GM06990 (cell line): Measurements from ENCODE around the gene ETV6.
A peak's percentile ranks its signal among the peaks of the same experiment; 100 is the strongest.

ENCODE experiments used
- DNase-seq: peaks from one replicate; pipeline ENCODE4 v3.0.0-alpha.2; 2011; ENCODE audit not compliant: insufficient read length; ENCODE audit errors: extremely low read depth
- H3K27me3 ChIP-seq: replicated peaks from 2 replicates; pipeline ENCODE4 v1.6.0; 2011; ENCODE audit warnings: low read length; ENCODE audit not compliant: control insufficient read depth, insufficient read depth
- H3K36me3 ChIP-seq: 2 replicates; pipeline ENCODE4 v1.5.1; 2011; ENCODE audit warnings: low read length; ENCODE audit not compliant: control insufficient read depth, insufficient read depth
- H3K4me3 ChIP-seq: replicated peaks from 2 replicates; pipeline ENCODE4 v1.5.1; 2011; ENCODE audit warnings: low read depth, mild to moderate bottlenecking, control low read depth, low read length
- CTCF ChIP-seq: IDR thresholded peaks from 2 replicates; pipeline ENCODE4 v1.5.1; 2011; ENCODE audit warnings: low read length, control low read depth, mild to moderate bottlenecking, inconsistent platforms; ENCODE audit not compliant: insufficient read depth, poor library complexity, severe bottlenecking

Gene ETV6

GRCh38 chr12:11649413-11650285 lies at the start of gene ETV6:
Gene ETV6 (plus strand): TSS chr12:11649674. CDS start chr12:11650128, 454 bp downstream.
- H3K27me3 ChIP-seq: no peaks in the 10 kb centered on the region
- peak within 1 kb of the TSS; percentile 75 for H3K4me3 ChIP-seq
- H3K36me3 ChIP-seq: no peaks in the 10 kb centered on the region
- no peak for TF ChIP-seq CTCF
- peak; percentile 87 for DNase-seq

DNA sequence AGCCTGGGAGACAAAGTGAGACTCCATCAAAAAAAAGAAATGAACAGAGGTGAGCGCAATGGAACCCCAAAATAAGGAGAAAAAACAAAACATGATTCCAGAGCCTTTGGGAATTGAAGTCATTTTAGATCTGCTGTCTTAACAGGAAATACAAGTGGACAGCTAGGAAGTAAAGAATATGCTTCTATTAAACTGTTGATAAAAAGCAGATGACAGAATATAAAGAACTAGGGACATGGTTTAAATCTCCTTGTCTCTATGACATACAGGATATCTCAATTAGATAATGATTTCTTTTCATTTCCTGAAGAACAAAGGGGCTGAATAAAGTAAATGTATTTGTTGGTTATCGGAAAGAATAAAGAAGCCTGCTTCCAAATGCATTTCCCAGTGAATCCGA lies 49.3 kb upstream of the ETV6 start:
- TF ChIP-seq CTCF: no peak
- H3K36me3 ChIP-seq: no peaks in the 10 kb centered on the region
- no peak overlapping the region for H3K4me3 ChIP-seq
- no peak for DNase-seq
- H3K27me3 ChIP-seq: no peaks in the 10 kb centered on the region

GRCh38 chr12:11601647-11602046 lies 47.8 kb upstream of the ETV6 start:
- Histone ChIP-seq H3K4me3 (no peak overlapping the region), H3K36me3 (no peaks in the 10 kb centered on the region), H3K27me3 (no peaks in the 10 kb centered on the region)
- TF ChIP-seq CTCF: no peak
- DNase-seq: no peak

- Histone ChIP-seq H3K36me3 (no peaks in the 10 kb centered on the region), H3K4me3 (no peak overlapping the region), H3K27me3 (no peaks in the 10 kb centered on the region)
- TF ChIP-seq CTCF: no peak
- no peak for DNase-seq
These were observed 42.0 kb upstream of the ETV6 start for GRCh38 chr12:11607313-11608081.

DNA sequence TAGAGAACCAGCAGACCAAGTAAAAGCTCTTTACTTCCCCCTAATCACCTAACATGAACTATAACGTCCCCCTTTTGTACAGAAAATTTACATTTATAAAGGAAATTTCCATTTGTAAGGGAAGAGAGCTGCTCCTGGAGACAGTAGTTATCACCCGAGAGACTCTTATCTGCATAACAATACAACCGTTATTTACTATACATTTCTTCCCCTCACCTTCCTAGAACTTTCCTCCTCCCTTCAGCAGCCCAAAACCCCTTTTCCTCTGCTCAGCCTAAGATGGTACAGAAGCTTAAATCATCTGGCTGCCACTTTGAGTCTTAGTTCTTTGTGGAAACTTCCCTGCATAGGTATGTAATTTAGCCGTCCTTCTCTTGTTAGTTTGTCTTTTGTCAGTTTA lies 40.4 kb upstream of the ETV6 start:
- Histone ChIP-seq H3K27me3 (no peaks in the 10 kb centered on the region), H3K4me3 (no peak overlapping the region), H3K36me3 (no peaks in the 10 kb centered on the region)
- no peak for TF ChIP-seq CTCF
- DNase-seq: no peak
